COLO829 (cell line): ENCODE data around the gene WASF3.

ENCODE experiments used
- DNase-seq: peaks from one replicate; pipeline ENCODE4 v3.0.0; 2012; ENCODE audit warnings: low spot score

Gene WASF3

GRCh38 chr13:26590379-26590778, 32.9 kb downstream of the WASF3 start:
- no peak for DNase-seq

- no peak for DNase-seq
Measured at GRCh38 chr13:26590951-26591350, 33.5 kb downstream of the WASF3 start.

- DNase-seq: no peak
Measured at GRCh38 chr13:26591672-26592071, 34.2 kb downstream of the WASF3 start.

GRCh38 chr13:26593661-26594060, 36.2 kb downstream of the WASF3 start:
- no peak for DNase-seq

GRCh38 chr13:26594363-26594762, 36.9 kb downstream of the WASF3 start:
- DNase-seq: no peak

GRCh38 chr13:26596458-26596857, 39.0 kb downstream of the WASF3 start:
- DNase-seq: no peak

- no peak for DNase-seq
Measured at GRCh38 chr13:26599403-26599802, 41.9 kb downstream of the WASF3 start.

GRCh38 chr13:26599860-26600259, 42.4 kb downstream of the WASF3 start:
- no peak for DNase-seq

- no peak for DNase-seq
Measured at GRCh38 chr13:26600343-26600742, 42.9 kb downstream of the WASF3 start.

- no peak for DNase-seq
Measured at GRCh38 chr13:26601669-26602068, 44.2 kb downstream of the WASF3 start.

- no peak for DNase-seq
Measured at GRCh38 chr13:26602783-26603182, 45.3 kb downstream of the WASF3 start.

- no peak for DNase-seq
Measured at GRCh38 chr13:26604784-26605545, 47.5 kb downstream of the WASF3 start.

GRCh38 chr13:26605845-26606244, 48.4 kb downstream of the WASF3 start:
- DNase-seq: peak; percentile 16

- DNase-seq: no peak
Measured at GRCh38 chr13:26606631-26607030, 49.1 kb downstream of the WASF3 start.

- no peak for DNase-seq
Measured at GRCh38 chr13:26614721-26615120, 57.2 kb downstream of the WASF3 start.

GRCh38 chr13:26616126-26616525, 58.6 kb downstream of the WASF3 start:
- no peak for DNase-seq

- no peak for DNase-seq
Measured at GRCh38 chr13:26618726-26619125, 61.2 kb downstream of the WASF3 start.

- DNase-seq: no peak
Measured at GRCh38 chr13:26619358-26619757, 61.9 kb downstream of the WASF3 start.

GRCh38 chr13:26621731-26622401, 64.4 kb downstream of the WASF3 start:
- no peak for DNase-seq

GRCh38 chr13:26623125-26623524, 65.6 kb downstream of the WASF3 start:
- no peak for DNase-seq

GRCh38 chr13:26624572-26624971, 67.1 kb downstream of the WASF3 start:
- DNase-seq: no peak

GRCh38 chr13:26626271-26626670, 68.8 kb downstream of the WASF3 start:
- no peak for DNase-seq

- DNase-seq: no peak
Measured at GRCh38 chr13:26628706-26629105, 71.2 kb downstream of the WASF3 start.
